ENCODE results near the gene CEP104. TPM values are rescaled to one million over a fixed set of nuclear protein-coding genes. Genes with fewer than 3 reads are reported as not detected.

CEP104 gene
- total and polyA plus RNA-seq, 9 of the 15 experiments (the other 6 are each of a cell fraction or from before 2014, with no cell fraction given), result 11.2 to 63.4 (median 42.6) TPM

GRCh38 chr1:3809680-3810079, 47.3 kb downstream of the CEP104 start (continued):
- TF ChIP-seq TOE1 (IDR thresholded peaks at IDR 0.05; ENCODE audit: borderline replicate concordance) (no peak), TOE1 (CRISPR knock-in tag; IDR thresholded peaks at IDR 0.05; ENCODE audit: borderline replicate concordance, low read depth) (no peak), SRSF7 (optimal IDR thresholded peaks at IDR 0.05; ENCODE audit: low read depth, low read length) (no peak), MTF1 (CRISPR knock-in tag; IDR thresholded peaks at IDR 0.05; ENCODE audit: borderline replicate concordance) (no peak), EGR1 (conservative IDR thresholded peaks at IDR 0.05) (no peak), TAF9B (IDR thresholded peaks at IDR 0.05; ENCODE audit: partially characterized antibody) (no peak), RREB1 (CRISPR knock-in tag; IDR thresholded peaks at IDR 0.05) (no peak), SMARCA5 (IDR thresholded peaks at IDR 0.05) (no peak), PML (IDR thresholded peaks at IDR 0.05; ENCODE audit: low read length) (no peak), CTCF (IDR thresholded peaks at IDR 0.05 in 2 of 3, conservative IDR thresholded peaks at IDR 0.05 in 1 of 3; ENCODE audit: insufficient read depth in 2 of 3, low read depth in 1 of 3, low read length in 3 of 3) (no peak), GTF3C2 (IDR thresholded peaks at IDR 0.05; ENCODE audit: borderline replicate concordance, extremely low read depth, insufficient read length) (no peak)
